Measurements from ENCODE around the gene RPL19. TPM values are rescaled to one million over a fixed set of nuclear protein-coding genes. Genes with fewer than 3 reads are reported as not detected.

The RPL19 gene
- total and polyA plus RNA-seq, 11 donors, result 836 to 2,599 (median 1,138) TPM

- 76 to 84% (median 83%) methylated on average over 7 of the region's 7 CpGs for WGBS, 4 donors
- intact Hi-C loops (cut with DNase I), result no loop called here
- DNase-seq (no peak), ATAC-seq (no peak)
- H3K27me3 ChIP-seq, result no peaks in the 10 kb centered on the region
- no peak overlapping the region for H3K4me3 ChIP-seq
- TF ChIP-seq POLR2A (IDR thresholded peaks at IDR 0.05), result no peak
- TF ChIP-seq, protein P1, sequence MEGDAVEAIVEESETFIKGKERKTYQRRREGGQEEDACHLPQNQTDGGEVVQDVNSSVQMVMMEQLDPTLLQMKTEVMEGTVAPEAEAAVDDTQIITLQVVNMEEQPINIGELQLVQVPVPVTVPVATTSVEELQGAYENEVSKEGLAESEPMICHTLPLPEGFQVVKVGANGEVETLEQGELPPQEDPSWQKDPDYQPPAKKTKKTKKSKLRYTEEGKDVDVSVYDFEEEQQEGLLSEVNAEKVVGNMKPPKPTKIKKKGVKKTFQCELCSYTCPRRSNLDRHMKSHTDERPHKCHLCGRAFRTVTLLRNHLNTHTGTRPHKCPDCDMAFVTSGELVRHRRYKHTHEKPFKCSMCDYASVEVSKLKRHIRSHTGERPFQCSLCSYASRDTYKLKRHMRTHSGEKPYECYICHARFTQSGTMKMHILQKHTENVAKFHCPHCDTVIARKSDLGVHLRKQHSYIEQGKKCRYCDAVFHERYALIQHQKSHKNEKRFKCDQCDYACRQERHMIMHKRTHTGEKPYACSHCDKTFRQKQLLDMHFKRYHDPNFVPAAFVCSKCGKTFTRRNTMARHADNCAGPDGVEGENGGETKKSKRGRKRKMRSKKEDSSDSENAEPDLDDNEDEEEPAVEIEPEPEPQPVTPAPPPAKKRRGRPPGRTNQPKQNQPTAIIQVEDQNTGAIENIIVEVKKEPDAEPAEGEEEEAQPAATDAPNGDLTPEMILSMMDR (IDR thresholded peaks at IDR 0.05), result no peak
- peaks cover 0 to 69% (median 46%) of the 10 kb centered on the region in 9 donors for H3K36me3 ChIP-seq
- no peaks in the 10 kb centered on the region for H3K9me3 ChIP-seq
- H3K4me1 ChIP-seq, result no peaks in the 10 kb centered on the region
- H3K27ac ChIP-seq, result no peak overlapping the region
Observed at GRCh38 chr17:39252788-39253460, 52.8 kb downstream of the RPL19 start.

Other genes starting within 250 kb of the RPL19 start
- gene FBXO47, start 232.9 kb upstream of the RPL19 start, total RNA-seq, result under 1 TPM in 1 of 9 donors, not detected in 8; 0.11 TPM
- not detected for gene FBXO47, start 232.9 kb upstream of the RPL19 start, polyA plus RNA-seq
- gene PLXDC1, start 48.6 kb upstream of the RPL19 start, total RNA-seq, result 10 to 100 TPM in 7 of 9 donors, 1 to 10 TPM in 2; 6.3 to 17.4 (median 13.8) TPM
- 10 to 100 TPM in 1 of 2 donors, 1 to 10 TPM in 1; 4.8 to 13.3 TPM for gene PLXDC1, start 48.6 kb upstream of the RPL19 start, polyA plus RNA-seq
- gene ARL5C, start 34.1 kb upstream of the RPL19 start, total RNA-seq, result not detected
- gene ARL5C, start 34.1 kb upstream of the RPL19 start, polyA plus RNA-seq, result not detected
- 10 to 100 TPM in 1 of 9 donors, 1 to 10 TPM in 8; 4.3 to 13.4 (median 7.1) TPM for gene CACNB1, start 2.6 kb upstream of the RPL19 start, total RNA-seq
- gene CACNB1, start 2.6 kb upstream of the RPL19 start, polyA plus RNA-seq, result 10 to 100 TPM in 1 of 2 donors, 1 to 10 TPM in 1; 6.1 to 14.3 TPM
- 1 to 10 TPM in 2 of 9 donors, under 1 TPM in 7; 0.16 to 3.6 (median 0.33) TPM for gene STAC2, start 25.7 kb downstream of the RPL19 start, total RNA-seq
- gene STAC2, start 25.7 kb downstream of the RPL19 start, polyA plus RNA-seq, result 1 to 10 TPM in 1 of 2 donors, under 1 TPM in 1; 0.76 to 5.3 TPM
- gene FBXL20, start 201.3 kb downstream of the RPL19 start, total RNA-seq, result 10 to 100 TPM in 8 of 9 donors, 1 to 10 TPM in 1; 9.7 to 21.9 (median 15.3) TPM
- gene FBXL20, start 201.3 kb downstream of the RPL19 start, polyA plus RNA-seq, result 1 to 10 TPM; 3.1 to 3.9 TPM